ENCODE data around the gene TRPC1. TPM values are rescaled to one million over a fixed set of nuclear protein-coding genes. Genes with fewer than 3 reads are reported as not detected.
"Not testable (repeated sequence)": the region's sequence is repeated elsewhere in the genome, so short reads cannot be mapped to it uniquely, and the experiment has no call there.

TRPC1 gene
- total RNA-seq, 4 donors from 2014 or later: 20.5 to 120 (median 53.9) TPM

DNA sequence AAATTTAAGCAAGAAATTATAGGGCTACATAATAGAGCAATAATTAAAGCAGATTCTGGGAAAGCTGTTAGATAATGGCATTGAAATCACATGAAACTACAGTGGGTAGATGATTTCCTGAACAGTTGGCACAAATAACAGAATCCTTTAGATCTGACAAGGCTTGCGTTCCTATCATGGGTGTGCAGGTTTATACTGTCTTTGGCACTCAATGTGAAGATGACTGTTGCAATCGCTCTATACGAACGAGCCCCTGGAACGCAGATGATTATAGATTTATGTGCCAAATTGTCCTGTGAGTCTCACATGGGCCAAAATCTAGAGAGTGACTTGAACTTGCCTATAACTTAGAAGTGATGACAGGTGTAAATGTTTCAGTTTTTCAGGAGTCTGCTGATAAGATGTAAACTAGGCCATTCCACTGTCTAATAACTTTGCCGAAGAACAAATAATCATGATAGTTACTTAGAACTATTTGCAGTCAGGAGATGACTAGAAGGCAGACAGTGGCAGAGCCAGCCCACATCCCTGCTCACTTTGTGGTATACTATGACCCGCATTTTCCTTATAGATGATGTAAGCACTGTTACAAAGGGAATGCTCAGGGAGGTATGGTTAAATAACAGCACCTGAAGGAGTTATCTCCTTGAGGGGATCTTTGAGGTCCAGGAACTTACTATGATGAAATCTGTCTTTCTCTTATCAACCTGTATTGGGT, 30.5 kb upstream of the TRPC1 start:
- no peak for DNase-seq
- intact Hi-C loops (cut with DNase I; ENCODE audit: low total_unique reads): no loop called here
- no peaks in the 10 kb centered on the region for H3K9me3 ChIP-seq
- no peak for TF ChIP-seq POLR2A (IDR thresholded peaks at IDR 0.05)
- TF ChIP-seq CTCF (IDR thresholded peaks at IDR 0.05): no peak
- H3K4me3 ChIP-seq: no peak overlapping the region
- H3K4me1 ChIP-seq: no peaks in the 10 kb centered on the region
- H3K27ac ChIP-seq: no peak overlapping the region
- H3K36me3 ChIP-seq: no peaks in the 10 kb centered on the region
- no peaks in the 10 kb centered on the region for H3K27me3 ChIP-seq

- DNase-seq: no peak
- TF ChIP-seq CTCF (IDR thresholded peaks at IDR 0.05) (no peak), POLR2A (IDR thresholded peaks at IDR 0.05) (no peak)
- Histone ChIP-seq H3K4me3 (no peak overlapping the region), H3K9me3 (no peaks in the 10 kb centered on the region), H3K4me1 (no peaks in the 10 kb centered on the region), H3K27ac (no peak overlapping the region), H3K27me3 (no peaks in the 10 kb centered on the region), H3K36me3 (no peaks in the 10 kb centered on the region)
- intact Hi-C loops (cut with DNase I; ENCODE audit: low total_unique reads): no loop called here
Observed at GRCh38 chr3:142694225-142694624, 29.6 kb upstream of the TRPC1 start.

DNA sequence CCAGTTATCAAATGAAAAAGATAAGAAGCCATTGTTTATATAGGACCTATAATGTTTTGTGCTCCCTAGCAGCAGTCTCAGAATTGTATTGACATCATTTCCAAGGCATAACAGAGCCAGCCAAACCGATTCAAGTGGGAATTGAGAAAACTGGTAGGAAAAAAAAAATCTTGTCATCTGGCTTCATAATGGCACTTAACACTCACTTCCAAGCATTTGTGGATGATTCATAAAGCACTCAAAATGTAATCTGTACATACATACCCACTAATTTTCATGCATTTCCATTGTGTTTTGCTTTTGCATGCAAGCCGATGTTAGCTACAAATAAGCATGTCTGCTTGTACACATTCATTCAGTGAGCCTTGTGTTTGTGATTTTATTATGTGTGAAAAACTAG, 18.6 kb upstream of the TRPC1 start:
- Histone ChIP-seq H3K4me3 (no peak overlapping the region), H3K36me3 (no peaks in the 10 kb centered on the region), H3K27me3 (no peaks in the 10 kb centered on the region), H3K9me3 (no peaks in the 10 kb centered on the region), H3K4me1 (no peaks in the 10 kb centered on the region), H3K27ac (no peak overlapping the region)
- DNase-seq: no peak
- intact Hi-C loops (cut with DNase I; ENCODE audit: low total_unique reads): no loop called here
- no peak for TF ChIP-seq POLR2A (IDR thresholded peaks at IDR 0.05)
- TF ChIP-seq CTCF (IDR thresholded peaks at IDR 0.05): no peak

DNA sequence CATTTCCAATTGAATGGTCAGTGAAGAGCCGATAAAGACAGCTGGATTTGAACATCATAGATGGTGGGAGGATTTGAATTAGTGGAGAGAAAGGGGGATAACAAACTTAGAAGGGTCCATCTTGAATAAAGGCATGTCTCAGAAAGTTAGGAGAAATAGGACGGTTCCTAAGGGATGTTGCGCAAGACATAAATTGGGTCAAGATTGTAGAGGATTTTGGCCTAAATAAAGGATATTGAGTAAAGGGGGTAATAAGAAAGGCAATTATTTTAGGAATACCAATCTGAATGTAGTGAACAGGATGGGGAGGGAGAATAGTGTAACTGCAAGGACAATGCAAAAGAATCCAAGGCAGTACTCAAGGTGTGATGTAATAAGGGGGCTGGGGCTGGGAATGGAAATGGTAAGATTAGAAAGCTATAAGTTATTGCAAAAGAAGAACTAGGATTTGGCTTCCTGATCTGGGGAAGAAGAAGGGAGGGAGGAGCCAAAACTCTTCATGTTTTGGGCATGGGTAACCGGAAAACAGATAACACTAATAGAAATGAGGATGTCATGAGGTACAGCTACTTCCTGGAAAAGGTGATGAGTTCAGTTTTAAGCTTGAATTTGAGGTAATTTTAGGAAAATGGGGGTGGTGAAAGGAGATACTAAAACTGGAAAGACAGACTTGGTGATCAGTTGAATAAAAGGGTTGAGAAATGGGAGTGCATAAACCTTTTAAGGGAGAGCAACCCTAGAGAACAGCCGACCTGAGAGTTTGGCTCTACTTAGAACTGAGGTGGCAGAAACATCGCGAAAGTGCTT, 17.3 kb upstream of the TRPC1 start:
- no peak overlapping the region for H3K4me3 ChIP-seq
- intact Hi-C loops (cut with DNase I; ENCODE audit: low total_unique reads): no loop called here
- no peaks in the 10 kb centered on the region for H3K9me3 ChIP-seq
- no peaks in the 10 kb centered on the region for H3K27me3 ChIP-seq
- no peak overlapping the region for H3K27ac ChIP-seq
- no peaks in the 10 kb centered on the region for H3K4me1 ChIP-seq
- TF ChIP-seq POLR2A (IDR thresholded peaks at IDR 0.05): no peak
- TF ChIP-seq CTCF (IDR thresholded peaks at IDR 0.05): no peak
- DNase-seq: no peak
- H3K36me3 ChIP-seq: no peaks in the 10 kb centered on the region

GRCh38 chr3:142709207-142709606, 14.6 kb upstream of the TRPC1 start:
- no peaks in the 10 kb centered on the region for H3K4me1 ChIP-seq
- no peaks in the 10 kb centered on the region for H3K9me3 ChIP-seq
- no peak overlapping the region for H3K4me3 ChIP-seq
- TF ChIP-seq POLR2A (IDR thresholded peaks at IDR 0.05): no peak
- no peak for TF ChIP-seq CTCF (IDR thresholded peaks at IDR 0.05)
- intact Hi-C loops (cut with DNase I; ENCODE audit: low total_unique reads): no loop called here
- H3K27me3 ChIP-seq: no peaks in the 10 kb centered on the region
- no peak overlapping the region for H3K27ac ChIP-seq
- DNase-seq: no peak
- H3K36me3 ChIP-seq: no peaks in the 10 kb centered on the region

DNA sequence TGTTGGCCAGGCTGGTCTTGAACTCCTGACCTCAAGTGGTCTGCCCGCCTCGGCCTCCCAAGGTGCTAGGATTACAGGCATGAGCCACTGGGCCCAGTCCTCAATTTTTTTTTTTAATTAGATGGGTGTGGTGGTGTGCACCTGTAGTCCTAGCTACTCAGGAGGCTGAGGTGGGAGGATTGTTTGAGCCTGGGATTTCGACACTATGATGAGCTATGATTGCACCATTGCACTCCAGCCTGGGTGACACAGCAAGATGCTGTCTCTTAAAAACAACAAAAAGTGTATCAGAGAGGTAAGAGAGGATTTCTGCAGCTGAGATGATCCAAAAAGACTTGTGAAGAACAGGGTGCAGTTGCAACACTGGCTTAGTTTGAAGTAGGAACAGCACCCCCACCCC, 9.0 kb upstream of the TRPC1 start:
- H3K27ac ChIP-seq; H3K36me3 ChIP-seq; H3K4me1 ChIP-seq; DNase-seq; intact Hi-C loops (cut with DNase I; ENCODE audit: low total_unique reads); H3K27me3 ChIP-seq; H3K4me3 ChIP-seq; H3K9me3 ChIP-seq: not testable (repeated sequence)
